HG02943 (cell line): ENCODE data around the gene USP40.
"Not testable (repeated sequence)": the region's sequence is repeated elsewhere in the genome, so short reads cannot be mapped to it uniquely, and the experiment has no call there.

Source experiments
- ATAC-seq: cut with Tn5 transposase; IDR thresholded peaks from one replicate; pipeline ENCODE4 v1.9.1; 2021; ENCODE audit warnings: mild to moderate bottlenecking, low read depth, moderate library complexity; ENCODE audit not compliant: unreplicated experiment

The USP40 gene

GRCh38 chr2:233566141-233566956 lies at the start of gene USP40:
TSS of gene USP40 (minus strand) at chr2:233566782. CDS start at chr2:233565554, 1,228 bp downstream.
- peak; percentile 73 for ATAC-seq

GRCh38 chr2:233611284-233611683 lies 44.7 kb upstream of the USP40 start:
- no peak for ATAC-seq

- ATAC-seq, result no peak
Observed at GRCh38 chr2:233605680-233606079, 39.1 kb upstream of the USP40 start.

- no peak for ATAC-seq
Observed at GRCh38 chr2:233604826-233605225, 38.2 kb upstream of the USP40 start.

- no peak for ATAC-seq
Observed at GRCh38 chr2:233603520-233603919, 36.9 kb upstream of the USP40 start.

- no peak for ATAC-seq
Observed at GRCh38 chr2:233602076-233602475, 35.5 kb upstream of the USP40 start.

GRCh38 chr2:233600386-233600785 lies 33.8 kb upstream of the USP40 start:
- ATAC-seq, result no peak

GRCh38 chr2:233598952-233599351 lies 32.4 kb upstream of the USP40 start:
- ATAC-seq, result no peak

- ATAC-seq, result no peak
Observed at GRCh38 chr2:233597522-233597921, 30.9 kb upstream of the USP40 start.

GRCh38 chr2:233593201-233593600 lies 26.6 kb upstream of the USP40 start:
- no peak for ATAC-seq

GRCh38 chr2:233592706-233593105 lies 26.1 kb upstream of the USP40 start:
- ATAC-seq, result not testable (repeated sequence)

GRCh38 chr2:233588400-233588799 lies 21.8 kb upstream of the USP40 start:
- no peak for ATAC-seq

- ATAC-seq, result no peak
Observed at GRCh38 chr2:233584210-233584609, 17.6 kb upstream of the USP40 start.

GRCh38 chr2:233583217-233583965 lies 16.8 kb upstream of the USP40 start:
- ATAC-seq, result not testable (repeated sequence)

- ATAC-seq, result not testable (repeated sequence)
Observed at GRCh38 chr2:233577341-233577740, 10.8 kb upstream of the USP40 start.

- ATAC-seq, result no peak
Observed at GRCh38 chr2:233572468-233572867, 5.9 kb upstream of the USP40 start.

GRCh38 chr2:233571462-233571861 lies 4.9 kb upstream of the USP40 start:
- ATAC-seq, result no peak

GRCh38 chr2:233571001-233571400 lies 4.4 kb upstream of the USP40 start:
- no peak for ATAC-seq

GRCh38 chr2:233565685-233566140 lies 869 bp downstream of the USP40 start:
- no peak for ATAC-seq

- no peak for ATAC-seq
Observed at GRCh38 chr2:233563663-233564430, 2.7 kb downstream of the USP40 start.
